ENCODE results near the gene BEX3. TPM values are rescaled to one million over a fixed set of nuclear protein-coding genes. Genes with fewer than 3 reads are reported as not detected.
"Not testable (repeated sequence)": the region's sequence is repeated elsewhere in the genome, so short reads cannot be mapped to it uniquely, and the experiment has no call there.

Gene BEX3
- total RNA-seq, 1 donor from 2014 or later = 80.2 TPM

GRCh38 chrX:103372886-103373285 is 3.5 kb upstream of the BEX3 start:
- no peak for DNase-seq (ENCODE audit: low spot score)
- intact Hi-C loops (cut with DNase I) = no loop called here

- DNase-seq (ENCODE audit: low spot score) = no peak
- intact Hi-C loops (cut with DNase I) = no loop called here
These were observed 2.8 kb upstream of the BEX3 start for GRCh38 chrX:103373581-103373980.

GRCh38 chrX:103376979-103377324 is 614 bp downstream of the BEX3 start:
- intact Hi-C loops (cut with DNase I) = loop anchor here (2.0 kb wide), 1 partner anchor 20 kb away; the partner anchor contains the start of gene TCEAL9
- no peak for DNase-seq (ENCODE audit: low spot score)

GRCh38 chrX:103378990-103379389 is 2.7 kb downstream of the BEX3 start:
- intact Hi-C loops (cut with DNase I) = no loop called here
- no peak for DNase-seq (ENCODE audit: low spot score)

- no peak for DNase-seq (ENCODE audit: low spot score)
- intact Hi-C loops (cut with DNase I) = loop anchor here (2.0 kb wide), 1 partner anchor 56 kb away; no protein-coding TSS in a partner anchor
These were observed 6.5 kb downstream of the BEX3 start for GRCh38 chrX:103382877-103383276.

DNA sequence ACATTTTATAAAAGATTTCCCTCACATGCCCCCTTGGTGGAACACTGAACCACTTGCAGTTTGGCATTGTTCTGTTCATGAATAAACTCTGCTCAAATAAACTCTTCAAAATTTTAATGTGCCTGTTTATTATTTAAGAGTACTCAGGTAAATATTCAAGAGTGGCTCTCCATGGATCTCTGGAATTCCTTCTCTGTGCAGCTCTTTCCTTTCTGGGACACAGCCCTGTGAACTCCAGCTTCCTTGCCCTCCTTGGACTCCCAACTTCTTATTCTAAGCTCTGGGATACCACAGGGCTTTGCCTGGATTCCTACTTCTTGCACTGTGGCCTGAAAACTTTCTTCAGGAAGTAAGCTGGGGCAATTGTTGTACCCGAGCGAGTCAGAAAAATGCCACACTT is 8.3 kb downstream of the BEX3 start:
- intact Hi-C loops (cut with DNase I) = no loop called here
- no peak for DNase-seq (ENCODE audit: low spot score)

- intact Hi-C loops (cut with DNase I); DNase-seq (ENCODE audit: low spot score): not testable (repeated sequence)
These were observed 9.0 kb downstream of the BEX3 start for GRCh38 chrX:103385283-103385830.

GRCh38 chrX:103386332-103386731 is 10.0 kb downstream of the BEX3 start:
- no peak for DNase-seq (ENCODE audit: low spot score)
- intact Hi-C loops (cut with DNase I) = no loop called here

GRCh38 chrX:103393487-103393886 is 17.1 kb downstream of the BEX3 start:
- intact Hi-C loops (cut with DNase I) = no loop called here
- DNase-seq (ENCODE audit: low spot score) = no peak

DNA sequence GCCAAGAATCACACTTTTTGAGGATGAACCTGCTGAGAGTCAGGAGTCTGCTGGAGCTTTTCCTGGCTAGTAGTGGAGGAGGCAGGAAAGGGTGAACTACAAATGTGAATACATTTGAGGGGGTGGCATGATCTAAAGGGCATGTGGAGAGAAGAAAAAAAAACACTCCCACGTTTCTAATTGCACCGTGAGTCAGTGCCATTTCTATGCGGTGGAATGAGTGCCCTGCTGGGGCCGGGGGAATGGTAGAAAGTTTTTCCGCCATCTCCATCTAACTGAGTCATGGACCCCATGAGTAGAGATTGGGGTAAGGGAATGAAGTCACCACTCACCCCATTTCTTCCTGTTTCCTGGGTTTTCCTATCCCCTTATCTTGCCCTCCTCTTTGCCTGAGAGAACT is 19.8 kb downstream of the BEX3 start:
- no peak for DNase-seq (ENCODE audit: low spot score)
- intact Hi-C loops (cut with DNase I) = no loop called here

DNA sequence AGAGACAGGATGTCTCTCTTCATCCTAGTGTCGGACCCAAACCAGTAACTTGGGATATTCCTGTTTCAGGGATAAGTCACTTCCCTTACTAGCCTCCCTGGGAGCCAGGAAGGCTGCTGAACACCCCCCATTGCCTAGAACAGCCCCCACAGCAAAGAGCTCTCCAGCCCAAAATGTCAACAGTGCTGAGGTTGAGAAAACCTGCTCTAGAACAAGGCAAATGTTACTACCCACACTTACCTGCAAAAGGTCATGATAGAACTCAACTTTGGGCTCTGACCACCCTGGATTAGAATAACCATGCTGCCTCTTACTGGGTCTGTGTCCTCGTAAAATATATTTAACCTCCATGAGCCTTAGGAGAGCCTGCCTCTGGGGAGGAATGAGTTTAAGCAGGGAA is 20.3 kb downstream of the BEX3 start:
- intact Hi-C loops (cut with DNase I) = no loop called here
- no peak for DNase-seq (ENCODE audit: low spot score)

DNA sequence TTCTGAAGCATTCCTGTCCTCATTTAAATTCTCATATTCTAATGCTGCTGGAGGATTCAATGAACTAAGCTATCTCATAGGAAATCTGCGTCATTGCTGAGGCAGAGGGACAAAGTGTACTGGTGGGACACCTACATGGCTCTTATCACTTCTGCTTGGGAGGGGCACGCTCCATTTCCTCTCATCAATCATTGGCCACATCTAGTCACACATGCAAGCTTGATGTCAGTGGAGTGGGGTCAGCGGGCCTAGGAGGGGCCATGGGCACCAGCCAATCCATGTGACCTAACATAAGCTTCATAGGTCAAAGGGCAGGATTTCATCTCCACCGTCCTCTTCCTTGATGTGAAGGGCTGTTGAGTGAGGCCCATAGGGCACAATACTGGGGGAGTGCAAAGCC is 21.4 kb downstream of the BEX3 start:
- intact Hi-C loops (cut with DNase I) = no loop called here
- DNase-seq (ENCODE audit: low spot score) = no peak

DNA sequence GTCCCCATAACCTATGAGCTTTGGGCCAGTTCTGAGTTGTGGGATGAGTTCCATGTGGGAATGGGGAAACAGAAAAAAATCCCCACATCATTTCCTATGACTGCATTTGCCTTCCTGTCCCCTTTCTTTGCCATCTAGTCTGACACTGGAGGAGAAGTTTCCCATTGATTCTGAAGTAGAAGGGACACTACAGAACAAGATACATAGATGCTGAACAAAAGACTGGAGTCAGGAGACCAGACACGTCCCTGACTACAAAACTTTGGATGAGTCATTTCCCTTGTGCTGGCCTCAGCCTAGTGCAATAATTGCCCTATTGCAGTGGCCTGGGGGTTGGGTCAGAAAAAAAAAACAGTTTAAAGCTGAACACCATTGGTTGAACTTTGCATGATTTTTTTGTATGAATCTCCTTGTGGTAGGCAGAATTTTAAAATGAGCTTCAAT is 22.1 kb downstream of the BEX3 start:
- no peak for DNase-seq (ENCODE audit: low spot score)
- intact Hi-C loops (cut with DNase I) = no loop called here

DNA sequence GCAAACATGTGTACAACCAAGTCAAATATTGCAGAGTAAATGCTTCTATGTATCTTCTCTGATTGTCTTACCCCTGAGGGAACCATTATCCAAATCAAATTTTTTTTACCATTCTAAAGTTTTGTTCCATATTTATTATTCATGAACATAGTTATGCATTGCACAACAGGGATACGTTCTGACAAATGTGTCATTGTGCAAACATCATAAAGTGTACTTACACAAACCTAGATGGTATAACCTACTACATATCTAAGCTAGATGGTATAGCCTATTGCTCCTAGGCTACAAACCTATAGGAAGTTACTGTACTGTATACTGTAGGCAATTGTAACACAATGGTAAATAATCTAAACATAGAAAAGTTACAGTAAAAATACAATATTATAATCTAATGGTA is 23.4 kb downstream of the BEX3 start:
- no peak for DNase-seq (ENCODE audit: low spot score)
- intact Hi-C loops (cut with DNase I) = no loop called here

DNA sequence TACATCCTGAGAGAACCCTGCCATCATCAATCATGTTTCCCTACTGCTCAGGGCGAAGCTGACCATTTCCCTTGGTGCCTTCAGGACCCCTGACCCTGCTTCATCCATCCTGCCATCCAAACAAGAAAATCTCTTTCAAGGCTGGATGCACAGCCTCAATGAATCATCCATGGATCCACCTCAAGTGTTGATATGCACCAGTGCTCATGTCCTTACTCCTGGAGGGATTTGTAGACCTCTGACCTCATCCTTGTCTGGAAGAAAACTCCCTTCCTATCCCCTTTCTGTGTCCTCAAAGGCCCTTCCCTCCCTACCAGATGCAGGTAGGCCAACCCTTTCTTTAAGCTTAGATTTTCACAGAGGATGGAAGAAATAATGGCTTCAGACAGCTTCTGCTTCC is 24.6 kb downstream of the BEX3 start:
- intact Hi-C loops (cut with DNase I) = no loop called here

DNA sequence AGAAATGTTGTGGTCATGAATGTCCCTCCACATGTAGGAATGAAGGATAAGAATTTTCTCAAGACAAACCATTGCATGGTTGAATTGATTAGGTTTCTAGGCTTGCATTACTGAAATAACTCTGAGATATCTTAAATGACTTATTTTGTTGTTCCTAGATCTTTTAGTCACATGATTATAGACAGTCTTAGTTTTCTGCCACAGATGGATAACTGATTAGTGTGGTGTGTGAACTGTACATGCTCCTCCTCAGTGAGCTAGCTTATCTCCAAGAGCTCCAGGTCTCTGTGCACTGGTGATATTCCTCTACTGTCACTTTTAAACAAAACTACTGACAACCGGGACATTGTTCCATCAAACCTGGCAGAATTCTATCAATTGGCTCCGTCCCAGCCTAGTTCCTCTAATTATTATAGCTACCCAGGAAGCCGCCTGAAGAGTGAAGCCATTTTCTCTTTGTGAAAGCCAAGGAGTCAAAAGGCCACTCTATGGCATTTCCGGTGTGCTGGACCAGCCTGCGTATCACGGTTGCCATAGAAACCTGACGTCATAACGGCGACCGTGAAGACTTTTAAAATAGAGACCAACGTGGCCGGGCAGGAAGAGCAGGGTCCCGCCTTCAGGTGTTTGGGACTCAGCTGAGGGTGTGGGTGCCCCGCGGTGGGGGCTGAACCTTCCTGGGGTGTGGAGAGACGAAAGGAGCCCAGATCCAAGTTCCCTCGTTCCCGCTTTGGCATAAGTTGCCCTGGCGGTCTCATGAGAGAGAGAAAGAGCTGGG is 28.1 kb downstream of the BEX3 start:
- intact Hi-C loops (cut with DNase I) = no loop called here
- DNase-seq (ENCODE audit: low spot score) = no peak

More for the DNA sequence above, 24.6 kb downstream of the BEX3 start:
- no peak for DNase-seq (ENCODE audit: low spot score)

- DNase-seq (ENCODE audit: low spot score) = no peak
- intact Hi-C loops (cut with DNase I) = no loop called here
These were observed 28.6 kb downstream of the BEX3 start for GRCh38 chrX:103405009-103405333.

DNA sequence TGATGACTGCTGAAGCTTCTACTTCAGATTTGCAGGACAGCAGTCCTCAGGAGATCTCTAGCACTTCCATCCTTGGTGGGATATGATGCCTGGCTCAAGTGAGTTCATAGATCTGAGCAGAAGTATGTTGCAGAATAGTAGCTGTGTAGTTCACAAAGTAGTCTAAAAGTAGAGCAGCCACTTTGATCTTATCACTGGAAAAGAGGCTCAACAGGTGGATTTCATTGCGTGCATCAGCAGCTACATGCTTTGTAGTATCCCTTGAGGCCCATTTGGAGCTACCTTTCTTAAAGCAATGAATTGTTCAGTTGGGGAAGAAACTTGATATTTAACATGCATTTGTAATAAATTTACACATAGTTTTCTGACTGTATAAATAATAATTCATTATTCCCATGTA is 29.9 kb downstream of the BEX3 start:
- DNase-seq (ENCODE audit: low spot score) = no peak
- intact Hi-C loops (cut with DNase I) = no loop called here

- DNase-seq (ENCODE audit: low spot score) = no peak
- intact Hi-C loops (cut with DNase I) = no loop called here
These were observed 31.4 kb downstream of the BEX3 start for GRCh38 chrX:103407776-103408175.

GRCh38 chrX:103411721-103412120 is 35.4 kb downstream of the BEX3 start:
- DNase-seq (ENCODE audit: low spot score); intact Hi-C loops (cut with DNase I): not testable (repeated sequence)

GRCh38 chrX:103413705-103414387 is 37.5 kb downstream of the BEX3 start:
- no peak for DNase-seq (ENCODE audit: low spot score)
- intact Hi-C loops (cut with DNase I) = no loop called here

Data from cardiac septum (tissue), 1 donor.